Endodermal cell (in vitro differentiated cells): Measurements from ENCODE around the gene ANKRD33B. TPM values are rescaled to one million over a fixed set of nuclear protein-coding genes. Genes with fewer than 3 reads are reported as not detected.

Source experiments
- DNase-seq: peaks from one replicate; pipeline ENCODE4 v3.0.0-alpha.2; 2017
- H3K27ac ChIP-seq: 2 replicates; pipeline ENCODE4 v1.5.1; 2013; ENCODE audit warnings: mild to moderate bottlenecking, low read depth, low read length, moderate library complexity
- H3K27me3 ChIP-seq: 2 replicates; pipeline ENCODE4 v1.6.1; 2013; ENCODE audit warnings: mild to moderate bottlenecking, low read length, moderate library complexity; ENCODE audit not compliant: insufficient read depth, control insufficient read depth, poor library complexity, severe bottlenecking
- H3K36me3 ChIP-seq: 2 replicates; pipeline ENCODE4 v1.7.0; 2013; ENCODE audit warnings: mild to moderate bottlenecking, low read length, moderate library complexity; ENCODE audit not compliant: control insufficient read depth, insufficient read depth
- H3K4me1 ChIP-seq: one replicate; pipeline ENCODE4 v1.7.0; 2013; ENCODE audit warnings: low read length; ENCODE audit not compliant: control insufficient read depth, insufficient read depth
- H3K4me3 ChIP-seq: 2 replicates; pipeline ENCODE4 v1.5.1; 2013; ENCODE audit warnings: mild to moderate bottlenecking, low read length, moderate library complexity
- H3K9ac ChIP-seq: 2 replicates; pipeline ENCODE4 v1.6.1; 2013; ENCODE audit warnings: mild to moderate bottlenecking, low read length, moderate library complexity; ENCODE audit not compliant: poor library complexity, severe bottlenecking; ENCODE audit errors: extremely low read depth
- H3K9me3 ChIP-seq: 2 replicates; pipeline ENCODE4 v1.6.1; 2013; ENCODE audit warnings: mild to moderate bottlenecking, low read length, moderate library complexity; ENCODE audit not compliant: control insufficient read depth
- H3K27ac Mint-ChIP-seq: 2 replicates; pipeline ENCODE4 v1.8.0; 2020; ENCODE audit warnings: mixed read lengths
- H3K27me3 Mint-ChIP-seq: 2 replicates; pipeline ENCODE4 v1.8.0; 2021; ENCODE audit warnings: mild to moderate bottlenecking, mixed read lengths; ENCODE audit not compliant: insufficient read depth
- H3K36me3 Mint-ChIP-seq: 2 replicates; pipeline ENCODE4 v1.8.0; 2020; ENCODE audit warnings: low read depth, mixed read lengths
- H3K4me1 Mint-ChIP-seq: 2 replicates; pipeline ENCODE4 v1.8.0; 2020; ENCODE audit warnings: mixed read lengths
- H3K4me3 Mint-ChIP-seq: 2 replicates; pipeline ENCODE4 v1.8.0; 2020; ENCODE audit warnings: mild to moderate bottlenecking, moderate library complexity, mixed read lengths
- H3K9me3 Mint-ChIP-seq: 2 replicates; pipeline ENCODE4 v1.8.0; 2020; ENCODE audit warnings: mild to moderate bottlenecking, mixed read lengths
- WGBS, 2 experiments: methylation state at CpG; one replicate each; pipeline versions ENCODE4 v1.1.5 to v1.1.7; 2013; ENCODE audit warnings: missing lambda C conversion rate in 2 of 2, mixed read lengths in 1 of 2; ENCODE audit not compliant: insufficient coverage in 1 of 2, insufficient read length in 1 of 2; 5-methylcytosine and 5-hydroxymethylcytosine counted together
- total RNA-seq, 2 donors: library from RNA; stranded (reverse); fragmentation: NEBNext Ultra II Directional in 1 of 2; extraction: Animal tissue kit (Norgen Biotek cat#: 25700) in 1 of 2; gene quantifications; 2 replicates in 1 of 2; 3 replicates in 1 of 2; pipeline ENCODE4 v1.2.1, GENCODE V29; 2021
- TF ChIP-seq, protein P1 (sequence below): fragments of 200-600 bp; sonication (generic); conservative IDR thresholded peaks from 2 replicates; pipeline ENCODE4 v1.5.0; 2021; ENCODE audit warnings: antibody characterized with exemption, mild to moderate bottlenecking

ANKRD33B gene
- total RNA-seq, 2 donors from 2014 or later, result 21.9 to 37.2 TPM

GRCh38 chr5:10686890-10687289 lies 123.0 kb downstream of the ANKRD33B start:
- TF ChIP-seq, protein P1, sequence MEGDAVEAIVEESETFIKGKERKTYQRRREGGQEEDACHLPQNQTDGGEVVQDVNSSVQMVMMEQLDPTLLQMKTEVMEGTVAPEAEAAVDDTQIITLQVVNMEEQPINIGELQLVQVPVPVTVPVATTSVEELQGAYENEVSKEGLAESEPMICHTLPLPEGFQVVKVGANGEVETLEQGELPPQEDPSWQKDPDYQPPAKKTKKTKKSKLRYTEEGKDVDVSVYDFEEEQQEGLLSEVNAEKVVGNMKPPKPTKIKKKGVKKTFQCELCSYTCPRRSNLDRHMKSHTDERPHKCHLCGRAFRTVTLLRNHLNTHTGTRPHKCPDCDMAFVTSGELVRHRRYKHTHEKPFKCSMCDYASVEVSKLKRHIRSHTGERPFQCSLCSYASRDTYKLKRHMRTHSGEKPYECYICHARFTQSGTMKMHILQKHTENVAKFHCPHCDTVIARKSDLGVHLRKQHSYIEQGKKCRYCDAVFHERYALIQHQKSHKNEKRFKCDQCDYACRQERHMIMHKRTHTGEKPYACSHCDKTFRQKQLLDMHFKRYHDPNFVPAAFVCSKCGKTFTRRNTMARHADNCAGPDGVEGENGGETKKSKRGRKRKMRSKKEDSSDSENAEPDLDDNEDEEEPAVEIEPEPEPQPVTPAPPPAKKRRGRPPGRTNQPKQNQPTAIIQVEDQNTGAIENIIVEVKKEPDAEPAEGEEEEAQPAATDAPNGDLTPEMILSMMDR, result no peak
- H3K27ac ChIP-seq, result no peak overlapping the region
- H3K9ac ChIP-seq, result no peak overlapping the region
- Mint-ChIP-seq H3K27me3 (no peaks in the 10 kb centered on the region), H3K9me3 (peaks cover 14% of the 10 kb centered on the region), H3K36me3 (peaks cover 35% of the 10 kb centered on the region), H3K4me1 (peaks cover 6% of the 10 kb centered on the region), H3K4me3 (no peak overlapping the region), H3K27ac (no peak overlapping the region)
- H3K9me3 ChIP-seq, result peaks cover 16% of the 10 kb centered on the region
- no peak for DNase-seq
- no peak overlapping the region for H3K4me3 ChIP-seq
- H3K4me1 ChIP-seq, result peaks cover under 1% of the 10 kb centered on the region
- no peaks in the 10 kb centered on the region for H3K27me3 ChIP-seq
- 93 to 100% methylated on average over 2 of the region's 2 CpGs for WGBS, 2 experiments
- H3K36me3 ChIP-seq, result peaks cover 25% of the 10 kb centered on the region

DNA sequence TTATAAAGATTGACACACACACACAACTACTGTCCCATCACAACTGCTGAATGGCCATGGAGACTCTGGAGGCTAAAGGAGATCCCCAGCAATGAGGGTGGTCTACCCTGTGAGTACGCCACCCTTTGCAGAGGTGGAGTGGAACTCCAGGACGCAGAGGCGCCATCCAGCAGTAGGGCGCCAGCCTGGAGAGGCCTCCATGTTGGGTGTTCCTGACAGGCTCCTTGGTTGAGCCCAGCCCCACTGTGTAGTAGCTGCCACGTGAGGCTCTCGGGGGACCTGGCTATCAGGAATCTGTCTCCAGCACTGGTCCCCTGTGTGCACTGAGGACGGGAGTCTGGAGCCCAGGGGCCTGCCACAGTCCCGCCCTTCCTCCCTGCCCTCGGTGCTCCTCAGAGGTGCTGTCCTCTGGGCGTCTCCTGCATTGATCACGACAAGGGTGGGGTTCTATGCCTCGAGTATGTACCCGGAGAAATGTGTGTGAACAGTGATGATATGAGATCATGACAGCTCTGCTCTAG lies 124.8 kb downstream of the ANKRD33B start:
- Mint-ChIP-seq H3K9me3 (peaks cover 14% of the 10 kb centered on the region), H3K4me1 (peaks cover 12% of the 10 kb centered on the region), H3K36me3 (peaks cover 33% of the 10 kb centered on the region), H3K4me3 (no peak overlapping the region), H3K27me3 (no peaks in the 10 kb centered on the region), H3K27ac (peak overlapping the region; percentile 59)
- TF ChIP-seq, protein P1, result no peak
- WGBS, 2 experiments, result 94 to 96% methylated on average over 5 to 13 of the region's 13 CpGs
- Histone ChIP-seq H3K36me3 (peaks cover 23% of the 10 kb centered on the region), H3K4me3 (no peak overlapping the region), H3K27me3 (no peaks in the 10 kb centered on the region), H3K9me3 (peaks cover 16% of the 10 kb centered on the region), H3K9ac (no peak overlapping the region), H3K27ac (no peak overlapping the region), H3K4me1 (peaks cover 5% of the 10 kb centered on the region)
- no peak for DNase-seq

DNA sequence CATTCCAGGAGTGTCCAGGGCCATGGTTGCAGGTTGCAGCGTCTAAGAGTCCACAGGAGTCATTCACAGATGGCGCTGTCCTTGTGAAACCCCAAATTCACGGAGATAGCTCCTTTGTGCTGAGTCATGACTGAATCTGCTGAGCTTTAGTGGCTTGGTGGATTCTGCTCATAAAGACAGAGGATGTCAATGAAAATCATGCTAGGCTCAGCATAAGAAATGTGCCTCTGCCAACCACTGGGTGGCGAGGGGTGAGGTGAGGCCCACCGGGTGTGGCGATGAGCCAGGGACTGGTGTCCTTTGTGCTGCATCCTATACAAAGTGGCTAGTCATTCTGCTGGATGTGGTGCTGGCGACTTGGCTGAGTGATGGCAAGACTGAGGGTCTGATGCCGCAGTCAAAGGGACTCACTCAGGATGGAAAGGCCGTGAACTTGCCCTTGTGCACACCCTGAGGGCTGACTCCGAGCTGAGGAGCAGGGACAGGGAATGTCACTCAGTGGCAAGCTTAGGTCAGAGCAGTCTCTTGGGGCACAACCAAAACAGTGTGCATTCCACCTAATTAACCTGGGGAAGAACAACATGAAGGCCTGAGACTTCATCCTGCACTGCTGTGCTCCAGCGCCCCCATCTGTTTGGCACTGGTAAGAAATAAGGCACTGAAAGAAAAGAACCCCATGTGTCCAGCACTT lies 125.7 kb downstream of the ANKRD33B start:
- no peak overlapping the region for H3K4me3 ChIP-seq
- H3K27ac Mint-ChIP-seq, result peak overlapping the region; percentile 59
- peaks cover 16% of the 10 kb centered on the region for H3K9me3 ChIP-seq
- H3K4me1 ChIP-seq, result peaks cover 5% of the 10 kb centered on the region
- 87% methylated on average over 10 to 11 of the region's 11 CpGs for WGBS, 2 experiments
- peak; percentile 92 for DNase-seq
- H3K9me3 Mint-ChIP-seq, result peaks cover 14% of the 10 kb centered on the region
- H3K27me3 Mint-ChIP-seq, result no peaks in the 10 kb centered on the region
- no peak overlapping the region for H3K4me3 Mint-ChIP-seq
- peaks cover 12% of the 10 kb centered on the region for H3K4me1 Mint-ChIP-seq
- TF ChIP-seq, protein P1, result peak; percentile 81
- H3K27me3 ChIP-seq, result no peaks in the 10 kb centered on the region
- peaks cover 33% of the 10 kb centered on the region for H3K36me3 Mint-ChIP-seq
- H3K27ac ChIP-seq, result no peak overlapping the region
- no peak overlapping the region for H3K9ac ChIP-seq
- H3K36me3 ChIP-seq, result peaks cover 23% of the 10 kb centered on the region
